Gastrocnemius medialis (tissue), 4 donors: Measurements from ENCODE around the gene PHC2.

ENCODE experiments used
- POLR2A ChIP-seq, 2 donors: fragments of 450-650 bp; IDR thresholded peaks; one replicate each; pipeline ENCODE4 v1.6.1; 2017; ENCODE audit warnings: antibody characterized with exemption in 2 of 2, mild to moderate bottlenecking in 2 of 2, moderate library complexity in 2 of 2
- TF ChIP-seq, protein P1 (sequence below), 5 experiments: fragments of 450-650 bp in 3 of 5; fragments of 200-600 bp in 2 of 5; sonication (generic) in 2 of 5; IDR thresholded peaks in 4 of 5; conservative IDR thresholded peaks in 1 of 5; 1 replicate in 4 of 5; 2 replicates in 1 of 5; pipeline ENCODE4 v1.5.1; 2016 to 2019; ENCODE audit warnings: antibody characterized with exemption in 5 of 5, mild to moderate bottlenecking in 3 of 5, moderate library complexity in 3 of 5

GRCh38 chr1:33337441-33337840 lies 93.5 kb downstream of the PHC2 start:
- TF ChIP-seq, protein P1, sequence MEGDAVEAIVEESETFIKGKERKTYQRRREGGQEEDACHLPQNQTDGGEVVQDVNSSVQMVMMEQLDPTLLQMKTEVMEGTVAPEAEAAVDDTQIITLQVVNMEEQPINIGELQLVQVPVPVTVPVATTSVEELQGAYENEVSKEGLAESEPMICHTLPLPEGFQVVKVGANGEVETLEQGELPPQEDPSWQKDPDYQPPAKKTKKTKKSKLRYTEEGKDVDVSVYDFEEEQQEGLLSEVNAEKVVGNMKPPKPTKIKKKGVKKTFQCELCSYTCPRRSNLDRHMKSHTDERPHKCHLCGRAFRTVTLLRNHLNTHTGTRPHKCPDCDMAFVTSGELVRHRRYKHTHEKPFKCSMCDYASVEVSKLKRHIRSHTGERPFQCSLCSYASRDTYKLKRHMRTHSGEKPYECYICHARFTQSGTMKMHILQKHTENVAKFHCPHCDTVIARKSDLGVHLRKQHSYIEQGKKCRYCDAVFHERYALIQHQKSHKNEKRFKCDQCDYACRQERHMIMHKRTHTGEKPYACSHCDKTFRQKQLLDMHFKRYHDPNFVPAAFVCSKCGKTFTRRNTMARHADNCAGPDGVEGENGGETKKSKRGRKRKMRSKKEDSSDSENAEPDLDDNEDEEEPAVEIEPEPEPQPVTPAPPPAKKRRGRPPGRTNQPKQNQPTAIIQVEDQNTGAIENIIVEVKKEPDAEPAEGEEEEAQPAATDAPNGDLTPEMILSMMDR (IDR thresholded peaks at IDR 0.05 in 4 of 5, conservative IDR thresholded peaks at IDR 0.05 in 1 of 5): no peak
- TF ChIP-seq POLR2A (IDR thresholded peaks at IDR 0.05): no peak
